BJ (cell line): ENCODE results near the gene CHKA. TPM values are rescaled to one million over a fixed set of nuclear protein-coding genes. Genes with fewer than 3 reads are reported as not detected.

Source experiments
- CTCF ChIA-PET: fragments of 350-600 bp; formaldehyde crosslinking; extraction: SDS; loops from one replicate; lab custom pipeline; 2021; ENCODE audit warnings: antibody characterized with exemption, inconsistent platforms; lab: Yijun Ruan, JAX
- POLR2A ChIA-PET: fragments of 300-600 bp; sonication (Branson Sonifier 250); formaldehyde crosslinking; extraction: SDS; loops from one replicate; lab custom pipeline; 2021; ENCODE audit warnings: antibody characterized with exemption; lab: Charles Lee
- DNase-seq: peaks from one replicate; pipeline ENCODE4 v3.0.0-alpha.2; 2011; ENCODE audit warnings: low read depth
- H3K27me3 ChIP-seq: 2 replicates; pipeline ENCODE4 v1.6.0; 2011; ENCODE audit warnings: low read length; ENCODE audit not compliant: control insufficient read depth, insufficient read depth
- H3K36me3 ChIP-seq: 2 replicates; pipeline ENCODE4 v1.5.1; 2011; ENCODE audit warnings: low read length; ENCODE audit not compliant: control insufficient read depth, insufficient read depth
- H3K4me3 ChIP-seq: 2 replicates; pipeline ENCODE4 v1.5.1; 2011; ENCODE audit warnings: low read depth, mild to moderate bottlenecking, control low read depth, low read length
- polyA plus RNA-seq: library from polyadenylated mRNA; depleted of rRNA; stranded (reverse); fragments of >200 nt; gene quantifications from 2 replicates; pipeline ENCODE4 v1.2.3, GENCODE V29; 2011
- TF ChIP-seq, protein P1 (sequence below): IDR thresholded peaks from 2 replicates; pipeline ENCODE4 v1.5.1; 2011; ENCODE audit warnings: low read depth, mild to moderate bottlenecking, control low read depth, inconsistent platforms, low read length, moderate library complexity; ENCODE audit not compliant: insufficient read depth

The CHKA gene
- polyA plus RNA-seq, 1 experiment = 5.9 TPM

DNA sequence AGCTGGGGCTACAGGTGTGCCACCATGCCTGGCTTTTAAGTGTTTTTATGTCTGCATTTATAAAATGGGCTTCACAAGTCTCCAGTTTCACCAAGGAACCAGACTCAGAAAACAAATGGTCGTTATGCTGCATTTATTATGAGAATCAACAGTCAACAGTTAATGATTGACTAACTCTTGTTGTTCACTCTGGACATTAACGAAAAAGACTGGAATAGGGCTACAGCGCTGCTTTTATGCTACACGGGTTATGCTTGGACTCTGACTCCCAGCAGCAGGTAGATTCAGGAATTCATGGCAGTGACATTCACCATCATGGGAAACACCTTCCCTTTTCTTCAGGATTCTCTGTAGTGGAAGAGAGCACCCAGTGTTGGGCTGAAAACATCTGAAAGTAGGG lies 44.4 kb upstream of the CHKA start:
- peaks cover 15% of the 10 kb centered on the region for H3K36me3 ChIP-seq
- POLR2A ChIA-PET = no interaction called here
- no peak for DNase-seq
- CTCF ChIA-PET = interaction anchor here (0.9 kb wide), 1 partner anchor 10 kb away, joined by 3 read pairs; no protein-coding TSS in a partner anchor
- H3K4me3 ChIP-seq = no peak overlapping the region
- TF ChIP-seq, protein P1, sequence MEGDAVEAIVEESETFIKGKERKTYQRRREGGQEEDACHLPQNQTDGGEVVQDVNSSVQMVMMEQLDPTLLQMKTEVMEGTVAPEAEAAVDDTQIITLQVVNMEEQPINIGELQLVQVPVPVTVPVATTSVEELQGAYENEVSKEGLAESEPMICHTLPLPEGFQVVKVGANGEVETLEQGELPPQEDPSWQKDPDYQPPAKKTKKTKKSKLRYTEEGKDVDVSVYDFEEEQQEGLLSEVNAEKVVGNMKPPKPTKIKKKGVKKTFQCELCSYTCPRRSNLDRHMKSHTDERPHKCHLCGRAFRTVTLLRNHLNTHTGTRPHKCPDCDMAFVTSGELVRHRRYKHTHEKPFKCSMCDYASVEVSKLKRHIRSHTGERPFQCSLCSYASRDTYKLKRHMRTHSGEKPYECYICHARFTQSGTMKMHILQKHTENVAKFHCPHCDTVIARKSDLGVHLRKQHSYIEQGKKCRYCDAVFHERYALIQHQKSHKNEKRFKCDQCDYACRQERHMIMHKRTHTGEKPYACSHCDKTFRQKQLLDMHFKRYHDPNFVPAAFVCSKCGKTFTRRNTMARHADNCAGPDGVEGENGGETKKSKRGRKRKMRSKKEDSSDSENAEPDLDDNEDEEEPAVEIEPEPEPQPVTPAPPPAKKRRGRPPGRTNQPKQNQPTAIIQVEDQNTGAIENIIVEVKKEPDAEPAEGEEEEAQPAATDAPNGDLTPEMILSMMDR = no peak
- no peaks in the 10 kb centered on the region for H3K27me3 ChIP-seq

DNA sequence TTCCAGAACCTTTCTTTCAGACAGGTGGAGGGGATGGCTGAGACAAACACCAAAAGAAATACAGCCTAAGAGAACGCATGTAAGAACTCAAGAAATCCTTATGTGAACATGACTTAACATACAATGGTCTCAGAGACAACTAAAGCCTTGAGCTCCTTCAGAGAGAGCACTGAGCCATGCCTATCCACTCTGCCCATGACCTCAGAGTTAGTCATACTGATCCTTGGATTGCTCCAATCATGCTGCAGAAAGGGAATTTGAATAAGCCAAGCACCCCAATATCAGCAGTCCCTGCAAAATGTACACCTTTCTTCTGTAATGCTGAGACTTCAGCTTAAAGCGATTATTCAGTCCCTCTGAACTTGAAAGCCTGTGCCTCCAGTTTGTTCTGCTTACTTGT lies 43.2 kb upstream of the CHKA start:
- Histone ChIP-seq H3K4me3 (no peak overlapping the region), H3K36me3 (peaks cover 10% of the 10 kb centered on the region), H3K27me3 (no peaks in the 10 kb centered on the region)
- POLR2A ChIA-PET = no interaction called here
- TF ChIP-seq, protein P1 = no peak
- no peak for DNase-seq
- CTCF ChIA-PET = interaction anchor here (1.1 kb wide), 1 partner anchor 12 kb away, joined by 3 read pairs; no protein-coding TSS in a partner anchor

DNA sequence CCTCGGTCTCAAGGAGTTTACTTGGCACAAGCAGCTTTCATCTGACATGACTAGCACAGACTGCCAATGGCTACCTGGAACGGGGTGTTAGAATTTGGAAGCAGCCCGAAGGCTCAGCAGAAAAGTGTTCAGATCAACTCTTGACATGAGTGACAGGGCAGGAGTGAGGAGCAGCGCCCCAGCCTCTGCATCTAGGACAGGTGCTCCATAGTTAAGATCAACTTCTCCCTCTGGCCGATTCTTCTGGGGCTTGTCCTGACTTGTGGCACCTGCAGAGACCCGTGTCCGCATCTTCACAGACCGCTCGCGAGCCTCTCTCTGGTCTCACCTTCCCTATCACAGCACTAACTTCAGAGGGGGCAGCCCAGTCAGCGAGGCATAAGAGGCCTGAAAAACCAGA lies 42.5 kb upstream of the CHKA start:
- DNase-seq = no peak
- POLR2A ChIA-PET = no interaction called here
- CTCF ChIA-PET = interaction anchor here (1.0 kb wide), 1 partner anchor 9 kb away, joined by 3 read pairs; no protein-coding TSS in a partner anchor
- no peaks in the 10 kb centered on the region for H3K27me3 ChIP-seq
- H3K36me3 ChIP-seq = peaks cover 6% of the 10 kb centered on the region
- TF ChIP-seq, protein P1 = no peak
- H3K4me3 ChIP-seq = no peak overlapping the region

DNA sequence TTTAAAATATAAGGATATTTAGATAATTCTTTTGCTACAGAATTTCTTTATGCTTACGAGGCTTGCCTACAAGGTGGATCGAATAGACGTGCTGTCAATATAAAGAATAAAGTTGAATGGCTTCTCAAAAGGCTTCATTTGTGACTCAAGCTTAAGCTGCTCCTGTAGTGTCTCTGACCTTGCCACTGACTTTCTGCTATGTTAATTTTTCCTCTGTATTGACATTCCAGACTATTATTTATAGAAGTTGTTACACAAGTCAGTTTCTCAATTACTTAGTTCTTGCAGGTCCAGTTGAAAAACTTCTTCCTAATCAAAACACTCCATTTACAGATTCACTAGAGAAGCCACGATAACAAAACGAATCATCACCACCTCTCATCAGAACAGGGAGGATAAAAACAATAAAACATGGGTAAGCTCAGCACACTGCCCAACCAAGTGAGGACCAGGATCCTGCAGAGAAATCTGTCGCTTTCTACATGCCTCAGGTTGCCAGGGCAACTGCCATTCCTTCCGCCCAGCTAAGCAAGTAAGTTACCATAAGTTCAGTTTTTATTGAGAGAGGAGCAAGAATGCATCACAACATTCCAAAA lies 39.0 kb upstream of the CHKA start:
- peaks cover 5% of the 10 kb centered on the region for H3K36me3 ChIP-seq
- H3K4me3 ChIP-seq = no peak overlapping the region
- ChIA-PET POLR2A (no interaction called here), CTCF (interaction anchor here (0.5 kb wide), 1 partner anchor 25 kb away, joined by 4 read pairs; no protein-coding TSS in a partner anchor)
- no peaks in the 10 kb centered on the region for H3K27me3 ChIP-seq
- no peak for DNase-seq
- TF ChIP-seq, protein P1 = no peak

DNA sequence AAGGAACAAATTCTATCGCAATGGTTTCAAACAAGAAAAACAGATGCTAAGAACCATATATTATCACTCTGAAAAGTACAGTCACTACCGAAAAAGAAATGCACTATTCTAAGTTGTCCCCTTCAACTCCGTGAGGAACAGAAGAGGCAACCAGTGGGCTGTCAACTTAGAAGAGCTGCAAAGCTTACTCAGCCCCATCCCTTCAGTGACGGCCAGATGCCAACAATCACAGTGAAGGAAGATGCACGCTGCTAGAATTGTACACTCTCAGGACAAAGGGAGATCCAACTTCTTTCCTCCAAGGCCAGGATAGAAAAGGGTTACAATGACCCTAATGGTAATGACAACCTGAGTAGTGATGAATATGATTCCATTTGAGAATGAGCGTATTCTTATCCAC lies 38.5 kb upstream of the CHKA start:
- Histone ChIP-seq H3K27me3 (no peaks in the 10 kb centered on the region), H3K4me3 (no peak overlapping the region), H3K36me3 (peaks cover 5% of the 10 kb centered on the region)
- ChIA-PET POLR2A (no interaction called here), CTCF (interaction anchor here (0.5 kb wide), 1 partner anchor 25 kb away, joined by 4 read pairs; no protein-coding TSS in a partner anchor)
- TF ChIP-seq, protein P1 = no peak
- no peak for DNase-seq
